OCI-LY1 (cell line): ENCODE measurements around the gene SRRD.

Experiments used
- CTCF ChIP-seq: fragments of 200-600 bp; sonication (generic), shearing (Covaris generic); IDR thresholded peaks from 2 replicates; pipeline ENCODE4 v1.5.1; 2017; ENCODE audit warnings: mild to moderate bottlenecking, antibody characterized with exemption, low read length, moderate library complexity, mixed read lengths
- EZH2 ChIP-seq: fragments of 200-600 bp; sonication (generic), shearing (Covaris generic); IDR thresholded peaks from 2 replicates; pipeline ENCODE4 v1.8.0; 2017; ENCODE audit warnings: borderline replicate concordance, mixed run types, mild to moderate bottlenecking, antibody characterized with exemption, low read length, moderate library complexity, mixed read lengths

DNA sequence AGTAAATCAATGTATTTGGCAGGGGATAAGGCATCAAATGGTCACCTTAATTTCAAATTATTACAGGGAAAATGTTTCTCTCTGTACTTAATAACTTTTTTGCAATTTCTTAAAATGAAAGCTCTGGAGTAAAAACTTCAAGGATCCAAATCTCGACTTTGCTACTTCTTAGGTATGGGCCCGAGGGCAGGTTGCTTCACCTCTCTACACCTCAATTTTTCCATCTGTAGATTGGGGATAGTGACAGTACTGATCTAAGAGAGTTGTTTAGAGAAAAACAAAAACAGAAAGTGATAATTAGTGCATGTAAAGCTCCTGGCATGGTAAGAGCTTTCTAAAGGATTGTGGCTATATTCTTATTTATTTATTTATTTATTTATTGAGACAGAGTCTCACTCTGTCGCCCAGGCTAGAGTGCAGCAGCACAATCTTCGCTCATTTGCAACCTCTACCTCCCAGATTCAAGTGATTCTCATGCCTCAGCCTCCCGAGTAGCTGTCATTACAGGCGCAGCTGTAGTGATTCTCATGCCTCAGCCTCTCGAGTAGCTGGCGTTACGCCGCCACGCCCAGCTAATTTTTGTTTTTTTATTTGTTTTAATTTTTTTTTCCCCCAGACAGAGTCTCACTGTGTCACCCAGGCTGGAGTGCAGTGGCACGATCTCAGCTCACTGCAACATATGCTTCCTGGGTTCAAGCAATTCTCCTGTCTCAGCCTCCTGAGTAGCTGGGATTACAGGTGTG lies 30.9 kb downstream of the SRRD start:
- TF ChIP-seq CTCF, result no peak
- no peak for TF ChIP-seq EZH2
